NT2/D1 (cell line): ENCODE measurements around the gene MRTFA.

Experiments
- SUZ12 ChIP-seq: IDR thresholded peaks from 2 replicates; pipeline ENCODE4 v1.6.1; 2011; ENCODE audit not compliant: insufficient read length, insufficient read depth; ENCODE audit errors: extremely low read depth
- YY1 ChIP-seq: IDR thresholded peaks from 2 replicates; pipeline ENCODE4 v1.6.1; 2011; ENCODE audit not compliant: insufficient read length, insufficient read depth

- TF ChIP-seq SUZ12 (no peak), YY1 (no peak)
These were observed 225.6 kb downstream of the MRTFA start for GRCh38 chr22:40410731-40411505.
